Muscle layer of duodenum (tissue), 2 donors: Measurements from ENCODE around the gene BICDL2.

Experiments
- H3K27ac ChIP-seq: one replicate; pipeline ENCODE4 v1.7.0; 2013; ENCODE audit warnings: mild to moderate bottlenecking, low read length
- H3K27me3 ChIP-seq: one replicate; pipeline ENCODE4 v1.7.0; 2013; ENCODE audit warnings: low read depth, mild to moderate bottlenecking, control low read depth, low read length
- H3K36me3 ChIP-seq, 2 donors: one replicate each; pipeline ENCODE4 v1.7.0; 2013; ENCODE audit warnings: low read length in 2 of 2, control low read depth in 1 of 2, mild to moderate bottlenecking in 1 of 2; ENCODE audit not compliant: insufficient read depth in 2 of 2, control insufficient read depth in 1 of 2
- H3K4me1 ChIP-seq, 2 donors: one replicate each; pipeline ENCODE4 v1.7.0; 2013; ENCODE audit warnings: low read length in 2 of 2, mild to moderate bottlenecking in 2 of 2, control low read depth in 1 of 2, moderate library complexity in 1 of 2; ENCODE audit not compliant: insufficient read depth in 2 of 2, control insufficient read depth in 1 of 2
- H3K4me3 ChIP-seq, 2 donors: one replicate each; pipeline ENCODE4 v1.7.0; 2013; ENCODE audit warnings: low read length in 2 of 2, low read depth in 1 of 2, mild to moderate bottlenecking in 1 of 2
- H3K9me3 ChIP-seq, 2 donors: one replicate each; pipeline ENCODE4 v1.7.0; 2013; ENCODE audit warnings: low read length in 2 of 2, control low read depth in 1 of 2, mild to moderate bottlenecking in 1 of 2; ENCODE audit not compliant: control insufficient read depth in 1 of 2
- donor health status: healthy.

Gene BICDL2

DNA sequence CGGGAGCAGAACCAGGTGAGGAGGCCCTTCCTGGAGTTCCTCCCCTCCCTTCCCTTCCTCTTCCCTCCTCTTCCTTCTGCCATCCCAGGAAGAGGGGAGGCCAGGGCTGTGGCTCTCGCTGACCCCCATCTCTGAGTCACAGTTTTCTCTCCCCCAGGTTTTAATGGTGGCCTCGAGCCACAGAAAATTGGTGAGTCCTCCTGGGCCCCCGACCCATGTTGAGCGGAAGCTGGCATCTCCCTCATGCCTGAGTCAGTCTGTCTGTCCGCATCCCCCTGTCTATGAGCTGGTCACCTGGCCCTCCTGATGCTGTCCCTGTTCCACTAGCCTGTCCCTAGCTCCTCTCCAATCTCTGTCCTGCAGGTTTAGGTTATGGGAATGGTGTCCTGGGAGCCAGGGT, 36.8 kb downstream of the BICDL2 start:
- Histone ChIP-seq H3K27ac (no peak overlapping the region), H3K4me1 (peaks cover 0 to 3% of the 10 kb centered on the region in 2 donors), H3K36me3 (no peaks in the 10 kb centered on the region), H3K4me3 (no peak overlapping the region), H3K27me3 (no peaks in the 10 kb centered on the region), H3K9me3 (no peaks in the 10 kb centered on the region)

DNA sequence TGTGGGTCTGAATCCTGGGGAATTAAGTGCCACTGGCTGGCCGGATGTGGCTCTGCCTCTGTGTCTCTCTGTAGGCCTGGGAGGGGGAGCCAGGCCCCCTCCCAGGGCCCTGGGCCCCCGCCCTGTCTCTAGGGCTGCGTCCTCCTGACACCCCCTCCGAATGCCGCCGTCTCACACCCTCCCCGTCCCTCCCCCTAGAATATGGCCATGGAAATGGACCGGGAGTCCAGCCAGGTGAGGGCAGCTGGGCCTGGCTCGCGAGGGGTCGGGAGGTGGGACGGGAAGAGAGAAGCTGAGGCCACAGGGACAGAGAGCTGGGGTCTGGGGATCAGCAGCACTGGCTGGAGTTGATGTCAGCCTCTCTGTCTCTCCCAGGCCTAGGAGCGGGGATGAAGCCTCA, 40.4 kb downstream of the BICDL2 start:
- Histone ChIP-seq H3K4me1 (no peaks in the 10 kb centered on the region), H3K27ac (no peak overlapping the region), H3K9me3 (no peaks in the 10 kb centered on the region), H3K4me3 (no peak overlapping the region), H3K27me3 (no peaks in the 10 kb centered on the region), H3K36me3 (no peaks in the 10 kb centered on the region)

DNA sequence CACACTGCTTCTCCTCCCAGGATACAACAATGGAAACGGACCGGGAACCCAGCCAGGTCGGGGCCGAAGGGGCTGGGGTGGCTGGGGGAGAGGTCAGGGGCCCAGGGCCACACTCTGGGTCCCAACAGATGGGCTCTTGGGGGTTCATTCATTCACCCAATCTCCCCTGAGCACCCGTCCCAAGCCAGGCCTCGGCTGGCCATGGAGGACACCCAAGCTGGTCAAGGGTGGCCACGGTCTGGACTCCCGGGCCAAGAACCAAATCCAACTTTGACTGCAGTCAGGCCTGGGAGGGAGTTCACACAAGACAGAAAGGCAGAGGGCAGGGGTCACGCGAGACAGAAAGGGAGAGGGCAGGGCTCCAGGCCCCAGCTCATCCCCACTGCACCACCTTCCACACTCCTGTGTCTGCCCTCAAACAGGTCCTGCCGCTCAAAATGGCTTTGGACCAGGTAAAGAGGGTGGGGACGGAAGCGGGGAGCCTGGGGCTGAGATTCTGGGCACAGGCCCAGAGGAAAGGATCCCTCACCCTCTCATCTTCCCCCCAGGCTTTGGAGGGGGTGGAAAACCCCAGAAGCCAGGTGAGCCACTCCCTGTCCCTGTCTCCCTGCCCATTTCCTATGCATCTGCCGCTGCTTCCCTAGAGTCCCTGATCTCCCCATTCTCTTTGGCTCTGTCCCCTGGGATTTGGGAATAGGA, 44.2 kb downstream of the BICDL2 start:
- H3K4me3 ChIP-seq = no peak overlapping the region
- H3K27ac ChIP-seq = no peak overlapping the region

DNA sequence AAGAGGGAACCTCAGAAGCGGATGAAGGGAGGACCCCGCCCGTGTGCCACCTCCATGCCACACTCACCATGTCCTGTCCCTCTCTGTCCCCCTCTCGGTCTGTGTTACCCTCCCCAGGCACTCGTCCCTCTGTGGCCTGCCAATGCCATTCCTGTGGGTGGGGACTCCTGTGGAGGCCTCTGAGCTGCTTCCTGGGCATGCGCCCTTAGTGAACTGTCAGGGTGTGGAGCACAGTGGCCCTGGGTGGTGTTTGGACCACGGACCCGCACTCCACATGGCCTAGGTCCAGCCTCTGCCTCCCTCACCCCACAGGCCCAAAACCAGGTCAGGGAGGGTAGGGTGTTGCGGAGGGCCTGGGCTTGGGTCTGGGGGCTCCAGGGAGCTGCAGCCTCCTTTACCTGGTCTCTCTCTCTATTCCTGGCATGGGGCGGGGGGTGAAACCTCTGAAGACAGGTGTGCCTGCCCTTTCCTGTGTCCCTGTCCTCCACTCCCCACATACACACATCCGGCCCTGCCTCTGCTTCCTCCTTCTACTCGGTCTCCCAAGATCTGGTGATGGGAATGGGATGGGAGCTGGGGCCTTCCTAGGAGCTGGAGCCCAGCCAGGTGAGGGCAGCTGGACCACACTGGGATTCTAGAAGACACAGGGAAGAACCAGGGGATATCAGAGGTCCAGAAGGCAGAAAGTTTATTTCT, 45.0 kb downstream of the BICDL2 start:
- Histone ChIP-seq H3K27me3 (no peaks in the 10 kb centered on the region), H3K4me3 (no peak overlapping the region), H3K36me3 (no peaks in the 10 kb centered on the region), H3K27ac (no peak overlapping the region), H3K4me1 (no peaks in the 10 kb centered on the region), H3K9me3 (no peaks in the 10 kb centered on the region)

More for the DNA sequence above, 44.2 kb downstream of the BICDL2 start:
- H3K4me1 ChIP-seq = no peaks in the 10 kb centered on the region
- H3K36me3 ChIP-seq = no peaks in the 10 kb centered on the region
- no peaks in the 10 kb centered on the region for H3K27me3 ChIP-seq
- no peaks in the 10 kb centered on the region for H3K9me3 ChIP-seq

DNA sequence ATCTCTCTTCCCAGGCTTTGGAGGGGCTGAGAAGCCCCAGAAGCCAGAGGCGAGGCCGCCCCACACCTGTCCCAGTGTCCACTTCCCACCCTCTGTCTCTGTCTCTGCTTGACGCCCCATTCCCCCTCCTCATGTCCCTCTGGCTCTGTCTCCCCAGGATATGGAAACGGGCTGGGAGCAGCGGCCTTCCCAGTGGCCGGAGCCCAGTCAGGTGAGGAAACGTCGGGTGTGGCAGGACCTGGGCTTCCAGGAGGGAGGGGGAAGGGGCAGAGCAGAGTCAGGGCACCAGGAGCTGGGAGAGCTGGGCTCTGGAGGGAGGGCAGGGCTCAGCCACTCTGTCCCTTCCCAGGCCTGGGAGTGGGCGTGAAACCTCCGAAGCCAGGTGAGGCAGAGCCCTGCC, 45.9 kb downstream of the BICDL2 start:
- Histone ChIP-seq H3K27ac (no peak overlapping the region), H3K9me3 (no peaks in the 10 kb centered on the region), H3K27me3 (no peaks in the 10 kb centered on the region), H3K4me3 (no peak overlapping the region), H3K36me3 (no peaks in the 10 kb centered on the region), H3K4me1 (no peaks in the 10 kb centered on the region)

DNA sequence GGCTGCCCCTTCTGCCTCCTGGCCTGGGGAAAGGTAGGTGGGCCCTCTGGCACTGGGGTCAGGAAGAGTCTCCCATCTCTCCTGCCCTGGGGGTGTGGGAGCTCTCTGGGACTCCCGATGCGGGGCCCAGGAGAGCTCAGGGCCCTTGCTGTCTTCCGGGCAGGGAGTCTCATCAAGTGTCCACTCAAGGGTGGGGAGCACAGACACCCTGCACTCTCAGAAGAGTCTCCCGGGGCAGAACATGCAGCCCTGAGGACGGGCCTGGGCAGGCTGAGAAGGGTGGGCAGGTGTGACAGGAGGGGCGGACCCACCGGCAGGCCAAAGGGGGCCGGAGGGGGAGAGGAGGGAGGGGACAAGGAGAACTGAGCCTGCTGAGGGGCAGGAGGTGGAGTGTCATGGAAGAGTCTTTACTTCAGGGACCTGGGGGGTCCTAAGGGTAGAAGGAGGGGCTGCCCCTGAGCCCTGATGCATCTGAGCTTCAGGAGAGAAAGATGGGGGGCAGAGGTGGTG, 48.1 kb downstream of the BICDL2 start:
- Histone ChIP-seq H3K4me3 (no peak overlapping the region), H3K4me1 (peaks cover 0 to 4% of the 10 kb centered on the region in 2 donors), H3K27ac (no peak overlapping the region), H3K9me3 (no peaks in the 10 kb centered on the region), H3K36me3 (no peaks in the 10 kb centered on the region), H3K27me3 (no peaks in the 10 kb centered on the region)

DNA sequence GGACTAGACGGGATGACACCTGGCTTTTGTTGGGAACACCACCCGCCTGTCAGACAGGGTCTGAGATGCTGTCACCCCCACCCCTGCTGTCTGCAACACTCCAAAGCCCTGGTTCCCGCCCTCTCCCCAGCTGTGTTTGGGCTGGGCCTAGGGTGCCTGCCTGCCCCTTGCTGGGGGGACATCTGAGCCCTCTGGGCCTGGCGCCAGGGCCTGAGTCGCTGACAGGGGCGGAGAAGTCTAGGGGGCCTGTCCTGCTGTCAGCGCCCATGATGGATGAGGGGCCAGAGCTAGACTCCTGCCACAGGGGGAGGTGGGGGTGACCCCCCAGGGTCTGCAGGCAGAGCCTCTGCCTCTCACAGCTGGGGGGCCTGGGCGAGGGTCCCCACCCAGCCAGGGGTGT, 48.9 kb downstream of the BICDL2 start:
- Histone ChIP-seq H3K27me3 (no peaks in the 10 kb centered on the region), H3K4me3 (no peak overlapping the region), H3K27ac (no peak overlapping the region), H3K36me3 (no peaks in the 10 kb centered on the region), H3K9me3 (no peaks in the 10 kb centered on the region), H3K4me1 (peaks cover 0 to 7% of the 10 kb centered on the region in 2 donors)

DNA sequence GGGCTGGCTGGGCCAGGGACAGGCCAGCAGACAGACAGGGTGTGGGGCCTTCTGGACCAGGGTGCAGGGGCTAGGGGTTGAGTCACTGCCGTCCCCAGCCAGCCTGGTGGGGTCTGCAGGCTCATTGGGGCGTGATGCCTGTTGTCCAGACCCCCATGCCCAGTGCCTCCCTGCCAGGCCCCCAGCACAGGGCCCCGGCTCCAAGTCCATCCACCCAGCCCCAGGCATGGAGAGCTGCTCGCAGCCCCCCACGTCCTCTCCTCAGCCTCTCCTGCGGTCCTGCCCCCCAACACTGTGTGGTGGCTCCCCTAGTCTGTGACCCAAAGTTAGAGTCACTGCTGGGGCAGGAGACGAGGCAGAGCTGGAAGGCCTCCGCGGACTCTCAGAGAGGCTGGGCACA, 49.5 kb downstream of the BICDL2 start:
- H3K27me3 ChIP-seq = no peaks in the 10 kb centered on the region
- no peaks in the 10 kb centered on the region for H3K36me3 ChIP-seq
- no peak overlapping the region for H3K27ac ChIP-seq
- H3K4me1 ChIP-seq = peaks cover 0 to 7% of the 10 kb centered on the region in 2 donors
- no peak overlapping the region for H3K4me3 ChIP-seq
- no peaks in the 10 kb centered on the region for H3K9me3 ChIP-seq

DNA sequence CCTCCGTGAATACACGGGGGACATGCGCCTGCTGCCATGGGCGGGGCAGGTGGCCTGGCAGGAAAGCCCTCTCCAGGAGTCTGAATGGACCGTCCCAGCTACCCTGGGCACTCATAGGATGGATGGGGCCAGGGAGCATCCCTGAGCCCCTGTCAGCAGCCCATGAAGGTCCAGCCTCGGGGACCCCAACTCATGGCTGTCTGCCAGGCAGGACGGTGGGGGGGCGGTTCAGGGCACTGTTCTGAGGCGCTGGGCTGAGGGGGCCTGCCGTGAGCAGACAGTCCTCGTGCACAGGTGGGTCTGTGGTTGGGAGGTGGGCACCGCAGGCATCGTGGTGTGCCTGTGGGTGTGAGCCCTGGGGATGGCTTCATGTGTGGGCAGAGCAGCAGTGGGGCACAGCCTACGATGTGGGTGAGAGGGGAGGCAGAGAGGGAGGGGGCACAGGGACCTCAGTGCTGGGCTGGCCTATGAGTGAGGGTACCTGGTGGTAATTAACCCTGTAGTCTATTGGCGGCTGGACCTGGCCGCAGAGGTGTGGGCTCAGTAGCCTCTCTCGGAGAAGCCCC, 50.0 kb downstream of the BICDL2 start:
- Histone ChIP-seq H3K27me3 (no peaks in the 10 kb centered on the region), H3K4me3 (no peak overlapping the region), H3K27ac (no peak overlapping the region), H3K4me1 (peaks cover 0 to 7% of the 10 kb centered on the region in 2 donors), H3K36me3 (no peaks in the 10 kb centered on the region), H3K9me3 (no peaks in the 10 kb centered on the region)

DNA sequence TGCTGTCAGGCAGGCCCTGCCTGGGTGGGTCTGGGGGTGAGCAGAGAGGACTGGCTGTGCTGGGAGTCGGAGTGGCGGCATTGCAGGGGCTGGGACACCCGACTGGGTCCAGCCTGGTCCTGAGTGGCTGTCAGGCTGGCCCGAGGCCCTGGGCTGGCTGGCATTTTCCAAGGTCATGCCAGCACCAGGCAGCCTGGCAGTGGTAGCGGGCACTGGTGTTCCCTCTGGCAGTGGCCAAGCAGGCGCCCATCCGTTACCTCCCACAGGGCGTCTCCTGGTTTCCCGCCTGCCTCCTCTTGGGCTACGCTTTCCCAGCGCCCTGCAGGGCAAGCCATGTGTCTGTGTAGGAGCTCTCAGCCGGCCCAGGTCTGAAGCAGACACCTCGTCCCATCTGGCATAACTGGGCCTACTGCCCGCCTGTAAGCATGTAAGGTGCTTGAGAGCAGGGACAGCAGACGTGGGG, 50.8 kb downstream of the BICDL2 start:
- Histone ChIP-seq H3K36me3 (no peaks in the 10 kb centered on the region), H3K4me1 (peaks cover 0 to 12% of the 10 kb centered on the region in 2 donors), H3K9me3 (no peaks in the 10 kb centered on the region), H3K27me3 (no peaks in the 10 kb centered on the region), H3K4me3 (no peak overlapping the region), H3K27ac (no peak overlapping the region)

DNA sequence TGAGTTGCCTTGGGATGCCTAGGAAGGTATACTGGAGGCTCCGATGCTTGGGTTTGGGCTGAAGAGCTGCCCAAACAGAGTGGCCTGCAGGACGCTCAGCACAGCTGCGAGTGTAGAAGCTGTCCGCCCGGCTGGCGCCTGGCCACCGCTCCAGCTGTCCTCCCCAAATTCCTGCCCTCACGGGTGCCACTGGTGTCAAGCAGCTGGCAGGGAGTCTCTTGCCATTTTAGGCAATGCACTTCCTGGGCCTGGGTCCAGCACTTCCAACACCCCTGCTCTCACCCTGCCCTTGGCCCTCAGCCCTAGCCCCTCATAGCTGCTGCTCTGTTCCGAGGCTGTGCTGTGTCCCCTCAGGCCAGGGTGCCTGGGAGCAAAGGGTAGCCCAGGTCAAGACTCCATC, 51.3 kb downstream of the BICDL2 start:
- Histone ChIP-seq H3K4me1 (peaks cover 0 to 16% of the 10 kb centered on the region in 2 donors), H3K4me3 (no peak overlapping the region), H3K9me3 (no peaks in the 10 kb centered on the region), H3K27ac (no peak overlapping the region), H3K36me3 (no peaks in the 10 kb centered on the region), H3K27me3 (no peaks in the 10 kb centered on the region)
